ENCODE data around the gene BAAT. TPM values are rescaled to one million over a fixed set of nuclear protein-coding genes. Genes with fewer than 3 reads are reported as not detected.
A peak's percentile ranks its signal among the peaks of the same experiment; 100 is the strongest.

BAAT gene
- total and polyA plus RNA-seq, 3 donors from 2014 or later, result 0.13 to 0.31 TPM; not detected in 1

GRCh38 chr9:101399643-101399970 lies 14.8 kb upstream of the BAAT start:
- intact Hi-C loops (cut with DNase I; ENCODE audit: low total_unique reads), result no loop called here
- no peaks in the 10 kb centered on the region for H3K9me3 ChIP-seq
- H3K36me3 ChIP-seq (ENCODE audit: low read depth, missing control alignments), result peaks cover 4% of the 10 kb centered on the region
- TF ChIP-seq CTCF (IDR thresholded peaks at IDR 0.05), result no peak
- TF ChIP-seq POLR2A (IDR thresholded peaks at IDR 0.05), result no peak
- no peaks in the 10 kb centered on the region for H3K27me3 ChIP-seq
- 0% methylated on average over 2 of the region's 2 CpGs for WGBS, 2 donors
- DNase-seq, result no peak
- peaks cover 13% of the 10 kb centered on the region for H3K4me1 ChIP-seq
- H3K27ac ChIP-seq, result peak overlapping the region; percentile 94 to 95
- H3K4me3 ChIP-seq, result peak overlapping the region; percentile 78

- Histone ChIP-seq H3K27me3 (no peaks in the 10 kb centered on the region), H3K27ac (peak overlapping the region; percentile 94 to 95), H3K4me3 (peak overlapping the region; percentile 78), H3K4me1 (peaks cover 13% of the 10 kb centered on the region), H3K9me3 (no peaks in the 10 kb centered on the region), H3K36me3 (ENCODE audit: low read depth, missing control alignments) (peaks cover 4% of the 10 kb centered on the region)
- DNase-seq, result peak; percentile 55
- intact Hi-C loops (cut with DNase I; ENCODE audit: low total_unique reads), result no loop called here
- 1 to 2% methylated on average over 16 to 27 of the region's 28 CpGs for WGBS, 2 donors
- TF ChIP-seq POLR2A (IDR thresholded peaks at IDR 0.05) (no peak), CTCF (IDR thresholded peaks at IDR 0.05) (no peak)
These were observed 14.3 kb upstream of the BAAT start for GRCh38 chr9:101398930-101399642.

DNA sequence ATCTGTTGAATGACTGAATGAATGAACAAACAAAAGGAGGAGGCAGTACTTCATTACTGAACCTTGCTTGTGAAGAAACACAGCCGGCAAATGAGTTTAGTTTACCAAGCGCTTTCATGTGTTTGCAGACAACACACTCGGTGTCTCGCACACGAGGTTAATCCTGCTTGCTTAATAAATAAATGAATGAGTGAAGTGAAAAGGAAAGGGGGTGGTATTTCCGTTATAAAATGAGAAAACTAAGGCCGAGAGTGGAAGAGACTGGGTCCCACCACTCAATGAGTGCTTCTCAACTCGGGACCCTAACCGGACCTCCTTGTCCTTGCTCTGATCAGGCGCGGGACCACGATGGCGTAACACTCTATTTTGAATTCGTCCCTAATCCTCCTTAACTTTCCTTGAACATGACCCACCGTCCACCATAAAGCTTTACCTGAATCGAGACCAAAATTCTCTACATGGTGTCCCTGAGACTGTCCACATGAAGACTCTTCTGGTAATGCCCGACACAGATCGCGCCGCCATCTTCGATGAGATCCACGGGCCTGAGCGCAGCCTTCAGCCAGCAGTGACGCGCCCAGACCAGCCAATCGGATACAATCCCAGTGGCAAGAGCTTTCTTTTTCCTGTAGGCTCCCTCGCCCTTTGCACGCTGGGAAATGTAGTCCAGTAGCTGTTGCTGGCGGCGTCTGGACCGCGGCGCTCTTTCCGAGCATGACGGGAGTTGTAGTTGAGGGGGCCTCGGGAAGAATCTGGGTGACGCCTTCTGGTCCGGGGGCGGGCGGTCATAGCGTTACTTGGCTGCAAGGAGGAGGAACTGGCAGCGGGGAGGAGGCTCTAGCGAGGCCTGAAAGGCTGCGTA lies 13.5 kb upstream of the BAAT start, which contains the start of the genes MRPL50 and ZNF189:
TSS of gene MRPL50 (minus strand) at position 551 of the 862 bp plus-strand sequence. CDS start at position 525, 26 bp downstream.
TSS of gene ZNF189 (plus strand) at position 784 of the 862 bp plus-strand sequence. CDS start 306 bp downstream, outside the sequence.
- Histone ChIP-seq H3K27ac (peak within 1 kb of the TSS; percentile 94 to 95), H3K27me3 (no peaks in the 10 kb centered on the region), H3K4me1 (peaks cover 13% of the 10 kb centered on the region), H3K36me3 (ENCODE audit: low read depth, missing control alignments) (peaks cover 4% of the 10 kb centered on the region), H3K9me3 (no peaks in the 10 kb centered on the region), H3K4me3 (peak within 1 kb of the TSS; percentile 78)
- 0% methylated on average over 40 to 44 of the region's 44 CpGs for WGBS, 2 donors
- TF ChIP-seq CTCF (IDR thresholded peaks at IDR 0.05) (no peak), POLR2A (IDR thresholded peaks at IDR 0.05) (no peak)
- intact Hi-C loops (cut with DNase I; ENCODE audit: low total_unique reads), result no loop called here
- DNase-seq, result peak; percentile 100

DNA sequence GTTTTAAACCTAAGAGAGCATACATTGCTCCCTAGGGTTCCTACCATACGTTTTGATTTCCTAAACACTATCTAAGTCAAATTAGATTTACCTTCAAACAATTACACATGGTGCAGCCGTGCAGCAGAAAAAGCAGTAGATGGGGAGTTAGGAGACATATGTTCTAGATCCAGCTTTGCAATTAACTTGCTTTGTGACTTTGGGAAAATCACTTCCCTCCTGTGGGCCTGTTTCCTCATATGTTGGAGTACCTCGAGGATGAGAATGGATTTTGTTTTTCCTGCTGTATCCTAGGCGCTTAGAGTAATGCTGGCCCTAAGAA lies 12.9 kb upstream of the BAAT start:
- Histone ChIP-seq H3K4me3 (peak overlapping the region; percentile 78), H3K9me3 (no peaks in the 10 kb centered on the region), H3K27me3 (no peaks in the 10 kb centered on the region), H3K27ac (peak overlapping the region; percentile 94 to 95), H3K4me1 (peaks cover 13% of the 10 kb centered on the region), H3K36me3 (ENCODE audit: low read depth, missing control alignments) (peaks cover 4% of the 10 kb centered on the region)
- WGBS, 2 donors, result 8% methylated on average over 4 of the region's 4 CpGs
- intact Hi-C loops (cut with DNase I; ENCODE audit: low total_unique reads), result no loop called here
- TF ChIP-seq CTCF (IDR thresholded peaks at IDR 0.05), result no peak
- TF ChIP-seq POLR2A (IDR thresholded peaks at IDR 0.05), result no peak
- no peak for DNase-seq

Data from testis (tissue), 3 donors.